Activated T-cell treated with anti-CD3 and anti-CD28 coated beads for 24 hours (primary cell): Measurements from ENCODE around the gene LIG4.
A peak's percentile ranks its signal among the peaks of the same experiment; 100 is the strongest.

ENCODE experiments used
- DNase-seq: peaks from one replicate; pipeline ENCODE4 v3.0.0-alpha.2; 2020; ENCODE audit warnings: low read depth

LIG4 gene

GRCh38 chr13:108194435-108194936 lies 20.9 kb downstream of the LIG4 start:
- DNase-seq, result no peak

- DNase-seq, result no peak
Measured at GRCh38 chr13:108193806-108194205, 21.5 kb downstream of the LIG4 start.

GRCh38 chr13:108190897-108191296 lies 24.4 kb downstream of the LIG4 start:
- DNase-seq, result no peak

DNA sequence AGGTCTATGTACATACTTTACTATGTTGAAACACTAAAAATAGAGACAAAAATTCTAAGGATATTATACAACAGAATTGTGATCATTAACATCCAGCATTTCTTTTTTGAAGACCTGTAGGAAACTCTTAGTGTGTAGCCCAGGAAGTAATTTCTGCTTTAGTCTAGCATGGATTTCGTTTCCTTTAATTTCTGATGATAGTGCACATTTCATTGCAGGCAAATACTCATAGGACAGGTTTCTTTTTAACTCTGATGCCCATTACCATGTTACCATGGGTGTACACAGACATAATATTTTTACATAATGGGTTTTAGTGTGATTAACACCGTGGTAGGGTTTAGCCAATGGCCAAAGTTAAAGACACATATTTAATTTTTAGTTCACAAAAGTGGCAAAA lies 27.1 kb downstream of the LIG4 start:
- DNase-seq, result no peak

- no peak for DNase-seq
Measured at GRCh38 chr13:108185223-108185622, 30.1 kb downstream of the LIG4 start.

DNA sequence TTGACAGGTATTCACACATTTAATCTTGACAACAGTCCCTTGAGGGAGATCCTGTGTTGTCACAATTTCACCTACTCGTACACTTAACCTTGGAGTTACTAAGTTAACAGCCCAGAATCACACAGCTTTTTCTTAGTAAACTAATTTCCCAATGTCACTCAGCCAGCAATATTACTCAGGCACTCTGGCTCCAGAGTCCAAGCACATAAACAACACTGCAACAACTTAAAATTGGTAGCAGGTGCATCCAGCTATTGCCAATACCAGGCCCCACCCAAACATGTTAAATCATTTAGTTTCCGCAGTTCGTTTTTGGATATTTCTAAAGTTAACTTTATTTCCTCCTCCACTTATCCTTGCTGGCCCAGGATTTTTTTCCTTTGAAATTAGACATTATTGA lies 32.7 kb downstream of the LIG4 start:
- no peak for DNase-seq

DNA sequence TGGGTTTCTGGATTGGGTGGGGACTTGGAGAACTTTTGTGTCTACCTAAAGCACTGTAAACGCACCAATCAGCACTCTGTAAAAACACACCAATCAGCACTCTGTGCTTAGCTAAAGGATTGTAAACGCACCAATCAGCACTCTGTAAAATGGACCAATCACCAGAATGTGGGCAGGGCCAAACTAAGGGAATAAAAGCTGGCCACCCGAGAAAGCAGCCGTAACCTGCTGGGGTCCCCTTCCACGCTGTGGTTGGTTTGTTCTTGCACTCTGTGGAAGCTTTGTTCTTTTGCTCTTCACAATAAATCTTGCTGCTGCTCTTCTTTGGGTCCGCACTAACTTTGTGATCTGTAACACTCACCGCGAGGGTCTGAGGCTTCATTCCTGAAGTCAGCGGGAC lies 37.3 kb downstream of the LIG4 start:
- DNase-seq, result no peak

DNA sequence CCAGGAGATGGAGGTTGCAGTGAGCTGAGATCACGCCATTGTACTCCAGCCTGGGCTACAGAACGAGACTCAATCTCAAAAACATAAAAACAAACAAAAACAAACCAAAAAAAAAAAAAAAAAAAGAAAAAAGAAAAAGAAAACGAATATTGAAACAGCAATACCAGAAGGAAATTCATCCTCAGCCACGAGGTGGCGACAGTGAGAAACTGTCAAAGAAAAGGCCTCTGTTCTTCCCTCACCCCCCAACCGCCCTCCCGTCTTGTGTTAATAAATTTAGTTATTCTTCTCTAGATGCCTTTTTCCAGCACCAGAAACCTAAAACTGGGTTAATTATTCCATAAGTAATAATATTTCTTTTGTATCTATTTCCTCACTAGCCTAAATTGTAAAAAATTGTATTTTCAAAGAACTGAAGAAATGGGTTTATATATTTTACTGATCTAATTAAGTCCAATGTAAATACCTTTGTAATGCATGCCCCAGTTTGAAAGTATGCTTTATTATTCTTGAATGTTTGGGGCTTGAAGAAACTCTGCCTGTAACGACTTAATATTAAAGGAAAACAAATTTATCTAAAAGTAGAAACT lies 38.6 kb downstream of the LIG4 start:
- DNase-seq, result peak; percentile 18

DNA sequence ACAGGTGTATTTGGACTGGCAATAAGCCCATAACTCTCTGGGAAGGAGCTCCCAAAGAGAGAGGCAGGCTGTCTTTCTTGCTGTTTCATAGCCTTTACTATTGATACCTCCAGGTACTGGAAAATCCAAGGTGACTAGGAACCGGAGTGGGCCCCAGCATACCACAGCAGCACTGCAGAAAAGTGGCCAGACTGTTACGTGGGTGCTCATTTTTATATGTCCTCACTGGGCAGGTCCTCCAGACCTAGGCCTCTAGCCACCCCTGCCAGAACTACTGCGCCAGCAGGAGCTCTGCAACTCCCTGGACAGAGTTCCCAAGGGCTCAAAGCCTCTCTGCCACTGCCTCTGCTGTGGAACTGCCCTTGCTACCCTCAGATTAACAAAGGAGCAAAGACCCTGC lies 46.4 kb downstream of the LIG4 start:
- DNase-seq, result no peak

- DNase-seq, result no peak
Measured at GRCh38 chr13:108166078-108166477, 49.3 kb downstream of the LIG4 start.

GRCh38 chr13:108158746-108159145 lies 56.6 kb downstream of the LIG4 start:
- no peak for DNase-seq
